ENCODE data around the gene GABRR1. TPM values are rescaled to one million over a fixed set of nuclear protein-coding genes. Genes with fewer than 3 reads are reported as not detected.
"Not testable (repeated sequence)": the region's sequence is repeated elsewhere in the genome, so short reads cannot be mapped to it uniquely, and the experiment has no call there.

GABRR1 gene
- total and polyA plus RNA-seq, 8 donors: 0.15 to 0.45 TPM; not detected in 6

- no peak overlapping the region for H3K27ac ChIP-seq
- peaks cover 0 to 16% (median 6%) of the 10 kb centered on the region in 4 donors for H3K9me3 ChIP-seq
- no peak overlapping the region for H3K4me3 ChIP-seq
- intact Hi-C loops (cut with DNase I; ENCODE audit: low total_unique reads): no loop called here
- TF ChIP-seq EP300 (IDR thresholded peaks at IDR 0.05) (no peak), POLR2AphosphoS5 (IDR thresholded peaks at IDR 0.05) (no peak), CTCF (IDR thresholded peaks at IDR 0.05) (no peak), POLR2A (IDR thresholded peaks at IDR 0.05) (no peak)
- peak in 1 of 2 donors; percentile 23 for DNase-seq
- H3K4me1 ChIP-seq: peaks cover 0 to 5% (median 0%) of the 10 kb centered on the region in 4 donors
- H3K27me3 ChIP-seq: no peaks in the 10 kb centered on the region
- no peaks in the 10 kb centered on the region for H3K36me3 ChIP-seq
- 70 to 78% (median 71%) methylated on average over 3 of the region's 3 CpGs for WGBS, 5 donors
Observed at GRCh38 chr6:89239338-89239737, 22.2 kb upstream of the GABRR1 start.

- peaks cover 0 to 16% (median 6%) of the 10 kb centered on the region in 4 donors for H3K9me3 ChIP-seq
- no peak for TF ChIP-seq EP300 (IDR thresholded peaks at IDR 0.05)
- TF ChIP-seq POLR2AphosphoS5 (IDR thresholded peaks at IDR 0.05): no peak
- TF ChIP-seq POLR2A (IDR thresholded peaks at IDR 0.05): no peak
- TF ChIP-seq CTCF (IDR thresholded peaks at IDR 0.05): no peak
- intact Hi-C loops (cut with DNase I; ENCODE audit: low total_unique reads): no loop called here
- H3K4me3 ChIP-seq: no peak overlapping the region
- H3K27me3 ChIP-seq: no peaks in the 10 kb centered on the region
- no peaks in the 10 kb centered on the region for H3K4me1 ChIP-seq
- no peak for DNase-seq
- no peak overlapping the region for H3K27ac ChIP-seq
- no peaks in the 10 kb centered on the region for H3K36me3 ChIP-seq
Observed at GRCh38 chr6:89237158-89237557, 20.0 kb upstream of the GABRR1 start.

- H3K4me1 ChIP-seq; H3K27ac ChIP-seq; H3K36me3 ChIP-seq; intact Hi-C loops (cut with DNase I; ENCODE audit: low total_unique reads); H3K4me3 ChIP-seq; DNase-seq; H3K27me3 ChIP-seq: not testable (repeated sequence)
- WGBS, 5 donors: 80 to 93% (median 83%) methylated on average over 15 of the region's 15 CpGs
- peaks cover 0 to 19% (median 6%) of the 10 kb centered on the region in 4 donors for H3K9me3 ChIP-seq
Observed at GRCh38 chr6:89233605-89234004, 16.4 kb upstream of the GABRR1 start.

GRCh38 chr6:89222712-89223039, 5.5 kb upstream of the GABRR1 start:
- H3K4me1 ChIP-seq: no peaks in the 10 kb centered on the region
- no peaks in the 10 kb centered on the region for H3K27me3 ChIP-seq
- WGBS, 5 donors: 80 to 86% (median 82%) methylated on average over 4 of the region's 4 CpGs
- H3K4me3 ChIP-seq: no peak overlapping the region
- H3K9me3 ChIP-seq: no peaks in the 10 kb centered on the region
- TF ChIP-seq CTCF (IDR thresholded peaks at IDR 0.05): no peak
- TF ChIP-seq POLR2A (IDR thresholded peaks at IDR 0.05): no peak
- no peak for TF ChIP-seq EP300 (IDR thresholded peaks at IDR 0.05)
- TF ChIP-seq POLR2AphosphoS5 (IDR thresholded peaks at IDR 0.05): no peak
- H3K27ac ChIP-seq: no peak overlapping the region
- intact Hi-C loops (cut with DNase I; ENCODE audit: low total_unique reads): no loop called here
- DNase-seq: no peak
- no peaks in the 10 kb centered on the region for H3K36me3 ChIP-seq

- H3K4me1 ChIP-seq: no peaks in the 10 kb centered on the region
- TF ChIP-seq CTCF (IDR thresholded peaks at IDR 0.05): no peak
- TF ChIP-seq POLR2AphosphoS5 (IDR thresholded peaks at IDR 0.05): no peak
- no peak for TF ChIP-seq EP300 (IDR thresholded peaks at IDR 0.05)
- TF ChIP-seq POLR2A (IDR thresholded peaks at IDR 0.05): no peak
- H3K27me3 ChIP-seq: no peaks in the 10 kb centered on the region
- WGBS, 5 donors: 45 to 66% (median 62%) methylated on average over 7 of the region's 7 CpGs
- H3K4me3 ChIP-seq: no peak overlapping the region
- intact Hi-C loops (cut with DNase I; ENCODE audit: low total_unique reads): no loop called here
- no peaks in the 10 kb centered on the region for H3K9me3 ChIP-seq
- H3K36me3 ChIP-seq: no peaks in the 10 kb centered on the region
- H3K27ac ChIP-seq: no peak overlapping the region
- no peak for DNase-seq
Observed at GRCh38 chr6:89221971-89222711, 5.0 kb upstream of the GABRR1 start.

All from stomach (tissue), 9 donors.